Activated naive CD4-positive, alpha-beta T cell treated with anti-CD3 and anti-CD28 coated beads, Interleukin-2, amount 50 U/mL, for 24 hours (primary cell): ENCODE data around the gene LNPEP.
"Not testable (repeated sequence)": the region's sequence is repeated elsewhere in the genome, so short reads cannot be mapped to it uniquely, and the experiment has no call there.

Source experiments
- H3K27ac Mint-ChIP-seq: one replicate; pipeline ENCODE4 v1.8.0; 2021; ENCODE audit warnings: mild to moderate bottlenecking, mixed read lengths
- H3K27me3 Mint-ChIP-seq: one replicate; pipeline ENCODE4 v1.8.0; 2021; ENCODE audit warnings: mixed read lengths
- H3K36me3 Mint-ChIP-seq: one replicate; pipeline ENCODE4 v1.8.0; 2021; ENCODE audit warnings: mixed read lengths
- H3K4me1 Mint-ChIP-seq: one replicate; pipeline ENCODE4 v1.8.0; 2021; ENCODE audit warnings: mixed read lengths
- H3K4me3 Mint-ChIP-seq: one replicate; pipeline ENCODE4 v1.8.0; 2021; ENCODE audit warnings: mild to moderate bottlenecking, mixed read lengths
- H3K9me3 Mint-ChIP-seq: one replicate; pipeline ENCODE4 v1.8.0; 2021; ENCODE audit warnings: mixed read lengths

The LNPEP gene

GRCh38 chr5:97073420-97073819 is 137.5 kb downstream of the LNPEP start:
- H3K9me3 Mint-ChIP-seq: no peaks in the 10 kb centered on the region
- H3K27ac Mint-ChIP-seq: no peak overlapping the region
- peaks cover 3% of the 10 kb centered on the region for H3K27me3 Mint-ChIP-seq
- H3K4me3 Mint-ChIP-seq: no peak overlapping the region
- peaks cover 3% of the 10 kb centered on the region for H3K36me3 Mint-ChIP-seq
- H3K4me1 Mint-ChIP-seq: peaks cover 6% of the 10 kb centered on the region

- Mint-ChIP-seq H3K36me3 (peaks cover 3% of the 10 kb centered on the region), H3K9me3 (no peaks in the 10 kb centered on the region), H3K27ac (no peak overlapping the region), H3K4me1 (peaks cover 10% of the 10 kb centered on the region), H3K27me3 (peaks cover 3% of the 10 kb centered on the region), H3K4me3 (no peak overlapping the region)
These were observed 139.1 kb downstream of the LNPEP start for GRCh38 chr5:97074859-97075489.

- Mint-ChIP-seq H3K9me3 (no peaks in the 10 kb centered on the region), H3K4me3 (no peak overlapping the region), H3K4me1 (peaks cover 10% of the 10 kb centered on the region), H3K27me3 (peaks cover 1% of the 10 kb centered on the region), H3K27ac (no peak overlapping the region), H3K36me3 (peaks cover 2% of the 10 kb centered on the region)
These were observed 139.8 kb downstream of the LNPEP start for GRCh38 chr5:97075649-97076048.

- H3K9me3 Mint-ChIP-seq: no peaks in the 10 kb centered on the region
- H3K36me3 Mint-ChIP-seq: peaks cover 2% of the 10 kb centered on the region
- no peak overlapping the region for H3K4me3 Mint-ChIP-seq
- H3K4me1 Mint-ChIP-seq: peaks cover 10% of the 10 kb centered on the region
- H3K27ac Mint-ChIP-seq: no peak overlapping the region
- peaks cover 1% of the 10 kb centered on the region for H3K27me3 Mint-ChIP-seq
These were observed 140.2 kb downstream of the LNPEP start for GRCh38 chr5:97076098-97076497.

GRCh38 chr5:97077246-97077645 is 141.4 kb downstream of the LNPEP start:
- no peak overlapping the region for H3K27ac Mint-ChIP-seq
- H3K9me3 Mint-ChIP-seq: no peaks in the 10 kb centered on the region
- no peak overlapping the region for H3K4me3 Mint-ChIP-seq
- H3K36me3 Mint-ChIP-seq: peaks cover 2% of the 10 kb centered on the region
- no peaks in the 10 kb centered on the region for H3K27me3 Mint-ChIP-seq
- H3K4me1 Mint-ChIP-seq: peaks cover 16% of the 10 kb centered on the region

DNA sequence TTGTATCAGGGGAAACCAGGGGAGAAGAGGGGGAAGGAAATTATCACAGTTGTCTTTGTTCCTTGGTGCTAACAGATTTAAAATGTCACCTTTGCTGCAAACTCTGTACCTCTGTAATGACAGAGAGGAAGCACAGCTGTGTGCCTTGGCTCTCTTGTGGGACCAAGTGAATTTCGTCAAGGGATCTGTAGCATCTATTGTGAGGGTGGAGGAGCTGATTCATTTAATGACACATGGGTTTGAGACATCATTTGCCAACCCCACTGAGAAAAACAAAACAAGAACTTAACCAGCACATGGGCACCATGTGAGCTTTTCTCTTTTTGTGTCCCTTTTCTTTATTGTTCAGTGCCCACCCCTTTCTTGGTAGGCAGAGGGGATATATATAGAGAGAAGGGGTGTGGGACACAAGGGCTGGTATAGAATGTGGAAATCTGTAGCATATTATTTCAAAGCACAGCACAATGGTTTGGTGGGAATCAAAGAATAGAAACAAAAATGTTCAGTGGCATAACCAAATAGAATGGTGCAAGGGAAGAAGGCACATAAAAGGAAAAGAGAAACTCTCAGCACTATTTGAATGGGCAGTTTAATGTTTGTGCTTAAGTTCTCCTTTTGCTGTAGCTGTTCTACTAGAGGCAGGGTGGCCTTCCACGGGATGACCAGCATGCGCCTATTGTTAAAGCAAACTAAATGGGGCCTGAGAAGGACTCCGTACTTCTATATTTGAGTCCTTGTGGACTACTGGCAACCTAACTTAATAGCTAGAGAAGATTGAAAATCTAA is 143.3 kb downstream of the LNPEP start:
- peaks cover 19% of the 10 kb centered on the region for H3K4me1 Mint-ChIP-seq
- no peaks in the 10 kb centered on the region for H3K36me3 Mint-ChIP-seq
- H3K27me3 Mint-ChIP-seq: no peaks in the 10 kb centered on the region
- no peak overlapping the region for H3K4me3 Mint-ChIP-seq
- no peaks in the 10 kb centered on the region for H3K9me3 Mint-ChIP-seq
- H3K27ac Mint-ChIP-seq: no peak overlapping the region

DNA sequence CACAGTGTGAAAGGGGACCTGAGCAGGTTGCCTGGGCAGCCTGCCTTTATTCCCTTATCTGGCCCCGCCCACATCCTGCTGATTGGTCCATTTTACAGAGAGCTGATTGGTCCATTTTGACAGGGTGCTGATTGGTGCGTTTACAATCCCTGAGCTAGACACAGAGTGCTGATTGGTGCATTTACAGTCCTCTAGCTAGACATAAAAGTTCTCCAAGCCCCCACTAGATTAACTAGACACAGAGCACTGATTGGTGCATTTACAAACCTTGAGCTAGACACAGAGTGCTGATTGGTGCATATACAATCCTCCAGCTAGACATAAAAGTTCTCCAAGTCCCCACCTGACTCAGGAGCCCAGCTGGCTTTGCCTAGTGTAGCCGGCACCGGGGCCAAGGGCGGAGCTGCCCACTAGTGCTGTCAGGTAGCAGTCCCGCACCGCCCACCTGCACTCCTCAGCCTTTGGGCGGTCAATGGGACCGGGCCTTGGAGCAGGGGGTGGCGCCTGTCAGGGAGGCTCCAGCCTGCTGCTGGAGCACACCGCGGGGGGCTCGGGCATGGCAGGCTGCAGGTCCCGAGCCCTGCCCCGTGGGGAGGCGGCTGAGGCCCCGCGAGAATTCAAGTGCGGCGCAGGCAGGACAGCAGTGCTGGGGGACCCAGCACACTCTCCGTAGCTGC is 149.0 kb downstream of the LNPEP start:
- H3K27ac Mint-ChIP-seq, H3K9me3 Mint-ChIP-seq, H3K27me3 Mint-ChIP-seq, H3K4me1 Mint-ChIP-seq, H3K36me3 Mint-ChIP-seq, H3K4me3 Mint-ChIP-seq: not testable (repeated sequence)

DNA sequence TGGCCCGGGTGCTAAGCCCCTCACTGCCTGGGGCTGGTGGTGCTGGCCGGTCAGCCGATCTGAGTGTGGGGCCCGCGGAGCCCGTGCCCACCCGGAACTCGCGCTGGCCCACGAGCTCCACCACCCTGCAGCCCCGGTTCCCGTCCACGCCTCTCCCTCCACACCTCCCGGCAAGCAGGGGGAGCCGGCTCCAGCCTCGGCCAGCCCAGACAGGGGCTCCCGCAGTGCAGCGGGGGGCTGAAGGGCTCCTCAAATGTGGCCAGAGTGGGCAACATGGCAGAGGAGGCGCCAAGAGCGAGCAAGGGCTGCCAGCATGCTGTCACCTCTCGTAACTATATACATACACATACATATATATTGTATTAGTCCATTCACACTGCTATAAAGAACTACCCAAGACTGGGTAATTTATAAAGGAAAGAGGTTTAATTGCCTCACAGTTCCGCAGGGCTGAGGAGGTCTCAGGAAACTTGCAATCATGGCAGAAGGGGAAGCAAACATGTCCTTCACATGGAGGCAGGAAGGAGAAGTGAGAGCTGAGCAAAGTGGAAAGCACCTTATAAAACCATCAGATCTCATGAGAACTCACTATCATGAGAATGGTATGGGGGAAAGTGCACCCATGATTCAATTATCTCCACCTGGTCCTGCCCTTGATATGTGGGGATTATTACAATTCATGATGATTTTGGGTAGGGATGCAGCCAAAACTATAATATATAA is 149.7 kb downstream of the LNPEP start:
- Mint-ChIP-seq H3K36me3 (no peaks in the 10 kb centered on the region), H3K4me1 (peaks cover 9% of the 10 kb centered on the region), H3K4me3 (no peak overlapping the region), H3K9me3 (no peaks in the 10 kb centered on the region), H3K27ac (no peak overlapping the region), H3K27me3 (no peaks in the 10 kb centered on the region)
